Measurements from ENCODE around the gene SF3A1. TPM values are rescaled to one million over a fixed set of nuclear protein-coding genes. Genes with fewer than 3 reads are reported as not detected.

Gene SF3A1
- total RNA-seq, 1 donor from 2014 or later: 54.8 TPM

- no peaks in the 10 kb centered on the region for H3K36me3 ChIP-seq (ENCODE audit: control insufficient read depth, insufficient read depth, low read length)
- no peak for TF ChIP-seq CTCF (IDR thresholded peaks at IDR 0.05; ENCODE audit: insufficient read depth, low read length, poor library complexity, severe bottlenecking)
- no peak for DNase-seq (ENCODE audit: low read depth)
- no peaks in the 10 kb centered on the region for H3K27me3 ChIP-seq (ENCODE audit: control insufficient read depth, insufficient read depth, low read length)
- H3K4me3 ChIP-seq (ENCODE audit: low read depth, low read length): no peak overlapping the region
These were observed 1.8 kb upstream of the SF3A1 start for GRCh38 chr22:30358541-30358940.

GRCh38 chr22:30357650-30358215 lies 1.0 kb upstream of the SF3A1 start:
- no peak for TF ChIP-seq CTCF (IDR thresholded peaks at IDR 0.05; ENCODE audit: insufficient read depth, low read length, poor library complexity, severe bottlenecking)
- DNase-seq (ENCODE audit: low read depth): no peak
- Histone ChIP-seq H3K36me3 (ENCODE audit: control insufficient read depth, insufficient read depth, low read length) (no peaks in the 10 kb centered on the region), H3K4me3 (ENCODE audit: low read depth, low read length) (no peak overlapping the region), H3K27me3 (ENCODE audit: control insufficient read depth, insufficient read depth, low read length) (no peaks in the 10 kb centered on the region)

GRCh38 chr22:30357236-30357570 lies 509 bp upstream of the SF3A1 start:
- Histone ChIP-seq H3K27me3 (ENCODE audit: control insufficient read depth, insufficient read depth, low read length) (no peaks in the 10 kb centered on the region), H3K36me3 (ENCODE audit: control insufficient read depth, insufficient read depth, low read length) (no peaks in the 10 kb centered on the region), H3K4me3 (ENCODE audit: low read depth, low read length) (peak overlapping the region; percentile 95)
- TF ChIP-seq CTCF (IDR thresholded peaks at IDR 0.05; ENCODE audit: insufficient read depth, low read length, poor library complexity, severe bottlenecking): no peak
- no peak for DNase-seq (ENCODE audit: low read depth)

- no peaks in the 10 kb centered on the region for H3K27me3 ChIP-seq (ENCODE audit: control insufficient read depth, insufficient read depth, low read length)
- no peak for TF ChIP-seq CTCF (IDR thresholded peaks at IDR 0.05; ENCODE audit: insufficient read depth, low read length, poor library complexity, severe bottlenecking)
- DNase-seq (ENCODE audit: low read depth): no peak
- H3K36me3 ChIP-seq (ENCODE audit: control insufficient read depth, insufficient read depth, low read length): no peaks in the 10 kb centered on the region
- no peak overlapping the region for H3K4me3 ChIP-seq (ENCODE audit: low read depth, low read length)
These were observed 2.0 kb downstream of the SF3A1 start for GRCh38 chr22:30354644-30355043.

- Histone ChIP-seq H3K27me3 (ENCODE audit: control insufficient read depth, insufficient read depth, low read length) (no peaks in the 10 kb centered on the region), H3K36me3 (ENCODE audit: control insufficient read depth, insufficient read depth, low read length) (no peaks in the 10 kb centered on the region), H3K4me3 (ENCODE audit: low read depth, low read length) (no peak overlapping the region)
- no peak for TF ChIP-seq CTCF (IDR thresholded peaks at IDR 0.05; ENCODE audit: insufficient read depth, low read length, poor library complexity, severe bottlenecking)
- DNase-seq (ENCODE audit: low read depth): no peak
These were observed 5.5 kb downstream of the SF3A1 start for GRCh38 chr22:30351226-30351625.

GRCh38 chr22:30348809-30349208 lies 7.9 kb downstream of the SF3A1 start:
- Histone ChIP-seq H3K4me3 (ENCODE audit: low read depth, low read length) (no peak overlapping the region), H3K27me3 (ENCODE audit: control insufficient read depth, insufficient read depth, low read length) (no peaks in the 10 kb centered on the region), H3K36me3 (ENCODE audit: control insufficient read depth, insufficient read depth, low read length) (peaks cover 6% of the 10 kb centered on the region)
- DNase-seq (ENCODE audit: low read depth): no peak
- no peak for TF ChIP-seq CTCF (IDR thresholded peaks at IDR 0.05; ENCODE audit: insufficient read depth, low read length, poor library complexity, severe bottlenecking)

Measured in kidney epithelial cell (primary cell).